Ishikawa (cell line): Measurements from ENCODE around the gene SF3B6.

Experiments used
- CREB1 ChIP-seq: IDR thresholded peaks from 2 replicates; pipeline ENCODE4 v1.6.1; 2012; ENCODE audit warnings: low read depth
- EP300 ChIP-seq: IDR thresholded peaks from 2 replicates; pipeline ENCODE4 v1.6.1; 2012; ENCODE audit warnings: borderline replicate concordance
- NFIC ChIP-seq: IDR thresholded peaks from 2 replicates; pipeline ENCODE4 v1.6.1; 2012
- REST ChIP-seq: IDR thresholded peaks from 2 replicates; pipeline ENCODE4 v1.6.1; 2012; ENCODE audit warnings: low read depth, mild to moderate bottlenecking
- TAF1 ChIP-seq: IDR thresholded peaks from 2 replicates; pipeline ENCODE4 v1.6.1; 2012; ENCODE audit warnings: low read depth, mild to moderate bottlenecking
- ZBTB7A ChIP-seq: IDR thresholded peaks from 2 replicates; pipeline ENCODE4 v1.6.1; 2012; ENCODE audit warnings: low read depth

GRCh38 chr2:24077535-24077877 is 1.4 kb upstream of the SF3B6 start:
- TF ChIP-seq ZBTB7A = no peak
- TF ChIP-seq NFIC = no peak; the same call in 1 of the 2 replicates
- no peak for TF ChIP-seq TAF1
- TF ChIP-seq EP300 = no peak
- no peak for TF ChIP-seq REST
- TF ChIP-seq CREB1 = no peak
